ENCODE results near the gene KCNQ1. TPM values are rescaled to one million over a fixed set of nuclear protein-coding genes. Genes with fewer than 3 reads are reported as not detected.

The KCNQ1 gene
- polyA plus RNA-seq, 1 donor from 2014 or later: not detected

DNA sequence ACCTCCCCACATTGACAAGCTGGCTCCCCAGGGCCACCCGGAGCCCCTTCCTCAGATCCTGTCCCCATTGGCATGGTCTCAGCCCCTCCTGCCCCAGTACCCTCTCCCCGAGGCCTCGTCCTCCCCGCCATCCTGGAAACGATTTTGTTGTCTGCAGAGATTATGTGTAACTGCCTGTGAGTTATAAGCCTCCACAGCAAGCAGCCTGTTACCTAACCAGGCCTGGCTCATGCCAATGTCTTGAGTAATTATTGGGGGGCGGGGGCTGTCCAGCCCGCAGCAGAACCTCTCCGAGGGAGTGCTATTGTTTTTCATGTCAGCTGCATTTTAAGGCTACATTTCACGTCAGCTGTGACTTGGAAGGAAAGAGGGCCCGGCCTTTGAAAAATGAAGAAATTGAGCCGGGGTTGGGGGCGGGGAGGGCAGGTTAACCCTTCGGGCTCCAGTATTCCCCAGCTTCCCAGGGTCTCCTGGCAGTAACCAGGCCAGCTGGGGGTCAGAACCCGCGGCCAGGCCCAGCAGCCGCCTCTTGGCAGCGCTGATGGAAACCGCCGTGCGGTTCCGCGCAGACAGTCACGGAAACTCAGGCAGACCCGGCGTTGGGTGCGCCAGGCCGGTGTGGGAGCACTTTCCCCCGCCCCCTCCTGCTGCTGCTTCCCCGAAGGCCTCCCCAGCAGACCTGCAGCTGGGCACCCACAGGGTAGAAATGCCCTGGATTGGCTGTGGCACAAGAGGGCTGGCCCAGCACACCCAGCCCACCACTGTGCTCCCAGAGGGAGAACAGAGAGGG is 381.3 kb downstream of the KCNQ1 start:
- Histone ChIP-seq H3K36me3 (ENCODE audit: insufficient read depth, low read length) (no peaks in the 10 kb centered on the region), H3K9me3 (ENCODE audit: low read length) (peaks cover 9% of the 10 kb centered on the region), H3K4me2 (ENCODE audit: low read length) (no peak overlapping the region), H3K4me3 (ENCODE audit: low read length) (no peak overlapping the region), H3K79me2 (replicated peaks; ENCODE audit: insufficient read depth, low read length) (no peaks in the 10 kb centered on the region), H4K20me1 (ENCODE audit: insufficient read depth) (no peaks in the 10 kb centered on the region), H2AFZ (ENCODE audit: low read depth, low read length) (no peak overlapping the region), H3K9ac (ENCODE audit: low read length) (no peak overlapping the region), H3K9me2 (ENCODE audit: insufficient read depth, low read length) (no peaks in the 10 kb centered on the region), H3K27ac (ENCODE audit: low read length) (no peak overlapping the region), H3K27me3 (ENCODE audit: insufficient read depth, low read depth, low read length) (no peaks in the 10 kb centered on the region), H3F3A (ENCODE audit: insufficient read depth, low read length, poor library complexity, severe bottlenecking) (no peaks in the 10 kb centered on the region)
- TF ChIP-seq TAF1 (IDR thresholded peaks at IDR 0.05; ENCODE audit: low read depth) (no peak), SMC3 (conservative IDR thresholded peaks at IDR 0.05; ENCODE audit: poor library complexity) (no peak), EZH2 (IDR thresholded peaks at IDR 0.05; ENCODE audit: borderline replicate concordance, insufficient read depth, low read length, poor library complexity, severe bottlenecking) (no peak), REST (IDR thresholded peaks at IDR 0.05; ENCODE audit: borderline replicate concordance) (no peak), EP300 (conservative IDR thresholded peaks at IDR 0.05; ENCODE audit: poor library complexity, severe bottlenecking) (no peak), CTCF (IDR thresholded peaks at IDR 0.05; ENCODE audit: poor library complexity, severe bottlenecking) (no peak), POLR2AphosphoS5 (IDR thresholded peaks at IDR 0.05) (no peak), MXI1 (conservative IDR thresholded peaks at IDR 0.05; ENCODE audit: poor library complexity, severe bottlenecking) (no peak), RAD21 (conservative IDR thresholded peaks at IDR 0.05) (no peak)

- TF ChIP-seq CTCF (IDR thresholded peaks at IDR 0.05; ENCODE audit: poor library complexity, severe bottlenecking) (no peak), RAD21 (conservative IDR thresholded peaks at IDR 0.05) (no peak), SMC3 (conservative IDR thresholded peaks at IDR 0.05; ENCODE audit: poor library complexity) (no peak), TAF1 (IDR thresholded peaks at IDR 0.05; ENCODE audit: low read depth) (no peak), MXI1 (conservative IDR thresholded peaks at IDR 0.05; ENCODE audit: poor library complexity, severe bottlenecking) (no peak)
- Histone ChIP-seq H3K27me3 (ENCODE audit: insufficient read depth, low read depth, low read length) (no peaks in the 10 kb centered on the region), H3K9ac (ENCODE audit: low read length) (no peak overlapping the region), H3K79me2 (replicated peaks; ENCODE audit: insufficient read depth, low read length) (no peaks in the 10 kb centered on the region), H3F3A (ENCODE audit: insufficient read depth, low read length, poor library complexity, severe bottlenecking) (no peaks in the 10 kb centered on the region), H3K4me2 (ENCODE audit: low read length) (no peak overlapping the region), H3K9me2 (ENCODE audit: insufficient read depth, low read length) (no peaks in the 10 kb centered on the region), H3K9me3 (ENCODE audit: low read length) (peaks cover 9% of the 10 kb centered on the region), H3K27ac (ENCODE audit: low read length) (no peak overlapping the region), H4K20me1 (ENCODE audit: insufficient read depth) (no peaks in the 10 kb centered on the region), H3K4me3 (ENCODE audit: low read length) (no peak overlapping the region), H3K36me3 (ENCODE audit: insufficient read depth, low read length) (no peaks in the 10 kb centered on the region), H2AFZ (ENCODE audit: low read depth, low read length) (no peak overlapping the region)
Measured at GRCh38 chr11:2826679-2827056, 381.9 kb downstream of the KCNQ1 start.

Data from neural cell (in vitro differentiated cells).